ENCODE data around the gene KMO.

Gene KMO

GRCh38 chr1:241598249-241598648 is 66.1 kb downstream of the KMO start:
- DNase-seq = no peak

GRCh38 chr1:241600496-241600901 is 68.3 kb downstream of the KMO start:
- DNase-seq = no peak

- DNase-seq = no peak
These were observed 71.6 kb downstream of the KMO start for GRCh38 chr1:241603731-241604245.

GRCh38 chr1:241605146-241605805 is 73.1 kb downstream of the KMO start:
- DNase-seq = no peak

GRCh38 chr1:241606544-241606943 is 74.4 kb downstream of the KMO start:
- DNase-seq = no peak

- no peak for DNase-seq
These were observed 75.3 kb downstream of the KMO start for GRCh38 chr1:241607497-241607896.

- no peak for DNase-seq
These were observed 76.3 kb downstream of the KMO start for GRCh38 chr1:241608379-241609033.

GRCh38 chr1:241610056-241610815 is 78.1 kb downstream of the KMO start:
- no peak for DNase-seq

- peak in 1 of 2 experiments; percentile 32 for DNase-seq
These were observed 78.9 kb downstream of the KMO start for GRCh38 chr1:241611063-241611462.

- no peak for DNase-seq
These were observed 79.6 kb downstream of the KMO start for GRCh38 chr1:241611736-241612135.

GRCh38 chr1:241612533-241613477 is 80.6 kb downstream of the KMO start:
- peak in 1 of 2 experiments; percentile 2 for DNase-seq

- DNase-seq = no peak
These were observed 82.0 kb downstream of the KMO start for GRCh38 chr1:241614144-241614543.

GRCh38 chr1:241614572-241614971 is 82.4 kb downstream of the KMO start:
- no peak for DNase-seq

GRCh38 chr1:241615043-241615974 is 83.1 kb downstream of the KMO start:
- no peak for DNase-seq

GRCh38 chr1:241617426-241617825 is 85.2 kb downstream of the KMO start:
- no peak for DNase-seq

GRCh38 chr1:241622669-241623068 is 90.5 kb downstream of the KMO start:
- DNase-seq = no peak

GRCh38 chr1:241624935-241625334 is 92.8 kb downstream of the KMO start:
- no peak for DNase-seq

GRCh38 chr1:241627453-241628259 is 95.5 kb downstream of the KMO start:
- peak in 1 of 2 experiments; percentile 29 for DNase-seq

- no peak for DNase-seq
These were observed 97.8 kb downstream of the KMO start for GRCh38 chr1:241630005-241630404.

GRCh38 chr1:241630476-241630875 is 98.3 kb downstream of the KMO start:
- DNase-seq = no peak
